ENCODE measurements around the gene FNTB. TPM values are rescaled to one million over a fixed set of nuclear protein-coding genes. Genes with fewer than 3 reads are reported as not detected.

FNTB gene
- total RNA-seq, 2 experiments from 2014 or later: 13.3 to 14.6 TPM

- ChIA-PET CTCF (no interaction called here), POLR2A (no interaction called here)
These were observed 14.5 kb upstream of the FNTB start, which contains the start of gene RAB15 for GRCh38 chr14:64971943-64972791. RAB15 (minus strand) TSS chr14:64972336; CDS start chr14:64972076, 260 bp downstream.

- POLR2A ChIA-PET: no interaction called here
- CTCF ChIA-PET: interaction anchor here (0.7 kb wide), 1 partner anchor 1093 kb away, joined by 3 read pairs; no protein-coding TSS in a partner anchor
These were observed 13.7 kb upstream of the FNTB start for GRCh38 chr14:64973026-64973442.

GRCh38 chr14:64973826-64974225, 12.9 kb upstream of the FNTB start:
- ChIA-PET CTCF (no interaction called here), POLR2A (no interaction called here)

GRCh38 chr14:64974563-64974962, 12.1 kb upstream of the FNTB start:
- POLR2A ChIA-PET: interaction anchor here (0.6 kb wide), 1 partner anchor 52 kb away, joined by 4 read pairs; no protein-coding TSS in a partner anchor
- CTCF ChIA-PET: interaction anchor here (0.9 to 1.0 kb wide), 2 partner anchors 9 to 151 kb away, joined by 4 read pairs; no protein-coding TSS in a partner anchor

- POLR2A ChIA-PET: no interaction called here
These were observed 7.2 kb upstream of the FNTB start for GRCh38 chr14:64979336-64980074.

GRCh38 chr14:64983439-64984310, 3.0 kb upstream of the FNTB start:
- CTCF ChIA-PET: interaction anchor here (0.7 to 1.3 kb wide), 8 partner anchors 9 to 584 kb away, joined by 3 to 7 read pairs (median 4); no protein-coding TSS in a partner anchor
- POLR2A ChIA-PET: no interaction called here

More at GRCh38 chr14:64979336-64980074, 7.2 kb upstream of the FNTB start:
- CTCF ChIA-PET: no interaction called here

GRCh38 chr14:64987438-64987767, 708 bp downstream of the FNTB start:
- ChIA-PET CTCF (interaction anchor here (1.0 to 2.0 kb wide), 6 partner anchors 13 to 164 kb away, joined by 3 to 10 read pairs (median 4); no protein-coding TSS in a partner anchor), POLR2A (interaction anchor here (1.0 to 1.5 kb wide), 3 partner anchors 17 to 115 kb away, joined by 3 to 6 read pairs (median 5); partner anchors contain the start of gene MAX)

GRCh38 chr14:64990296-64990695, 3.6 kb downstream of the FNTB start:
- CTCF ChIA-PET: no interaction called here
- POLR2A ChIA-PET: interaction anchor here (1.2 kb wide), 1 partner anchor 9 kb away, joined by 3 read pairs; no protein-coding TSS in a partner anchor

- POLR2A ChIA-PET: no interaction called here
- CTCF ChIA-PET: no interaction called here
These were observed 4.2 kb downstream of the FNTB start for GRCh38 chr14:64990939-64991338.

- ChIA-PET CTCF (no interaction called here), POLR2A (no interaction called here)
These were observed 5.7 kb downstream of the FNTB start for GRCh38 chr14:64992328-64992885.

GRCh38 chr14:64993266-64993930, 6.7 kb downstream of the FNTB start:
- POLR2A ChIA-PET: no interaction called here

GRCh38 chr14:64994540-64994939, 7.8 kb downstream of the FNTB start:
- ChIA-PET POLR2A (no interaction called here), CTCF (no interaction called here)

More at GRCh38 chr14:64993266-64993930, 6.7 kb downstream of the FNTB start:
- CTCF ChIA-PET: no interaction called here

- CTCF ChIA-PET: no interaction called here
- POLR2A ChIA-PET: no interaction called here
These were observed 8.6 kb downstream of the FNTB start for GRCh38 chr14:64995291-64995690.

GRCh38 chr14:64997108-64997794, 10.6 kb downstream of the FNTB start:
- ChIA-PET POLR2A (no interaction called here), CTCF (no interaction called here)

GRCh38 chr14:64998455-64998931, 11.8 kb downstream of the FNTB start:
- POLR2A ChIA-PET: interaction anchor here (1.1 to 1.2 kb wide), 2 partner anchors 9 to 84 kb away, joined by 3 read pairs; partner anchors contain the start of gene CHURC1
- CTCF ChIA-PET: interaction anchor here (0.8 kb wide), 1 partner anchor 68 kb away, joined by 3 read pairs; no protein-coding TSS in a partner anchor

- POLR2A ChIA-PET: no interaction called here
These were observed 14.3 kb downstream of the FNTB start for GRCh38 chr14:65000898-65001591.

GRCh38 chr14:65001723-65002122, 15.0 kb downstream of the FNTB start:
- POLR2A ChIA-PET: no interaction called here
- CTCF ChIA-PET: no interaction called here

More at GRCh38 chr14:65000898-65001591, 14.3 kb downstream of the FNTB start:
- CTCF ChIA-PET: interaction anchor here (1.2 kb wide), 1 partner anchor 14 kb away, joined by 4 read pairs; the partner anchor contains the start of gene FNTB

Measured in activated CD8-positive, alpha-beta memory T cell treated with anti-CD3 and anti-CD28 coated beads for 36 hours (primary cell).